ENCODE data around the gene TGFBR3L. TPM values are rescaled to one million over a fixed set of nuclear protein-coding genes. Genes with fewer than 3 reads are reported as not detected.

TGFBR3L gene
- total and polyA plus RNA-seq, 2 of the 13 experiments (the other 11 are each of a cell fraction or from before 2014, with no cell fraction given), result 0.20 to 1.0 TPM

- TF ChIP-seq AGO2 (optimal IDR thresholded peaks at IDR 0.05; ENCODE audit: low read depth, low read length) (peak; percentile 71), HOXD1 (CRISPR knock-in tag; IDR thresholded peaks at IDR 0.05) (peak; percentile 62), ZHX1 (CRISPR knock-in tag; IDR thresholded peaks at IDR 0.05; ENCODE audit: low read depth) (0 out of 2 replicates have a peak, but pooled peaks have one; percentile 33), CCDC6 (CRISPR knock-in tag; IDR thresholded peaks at IDR 0.05) (peak; percentile 87), MXD1 (CRISPR knock-in tag; IDR thresholded peaks at IDR 0.05) (peak; percentile 69), SIN3A (IDR thresholded peaks at IDR 0.05; ENCODE audit: borderline replicate concordance, low read depth, low read length) (peak; percentile 38; the same call in 1 of the 2 replicates), PPARG (CRISPR knock-in tag; conservative IDR thresholded peaks at IDR 0.05) (0 out of 2 replicates have a peak, but pooled peaks have one; percentile 39), CBX2 (IDR thresholded peaks at IDR 0.05; ENCODE audit: low read depth, low read length) (no peak), CBX2 (CRISPR knock-in tag; IDR thresholded peaks at IDR 0.05; ENCODE audit: low read depth) (0 out of 2 replicates have a peak, but pooled peaks have one; percentile 54), PHB2 (IDR thresholded peaks at IDR 0.05; ENCODE audit: partially characterized antibody) (no peak), ZBTB7A (CRISPR knock-in tag; IDR thresholded peaks at IDR 0.05) (peak; percentile 71; the same call in 1 of the 2 replicates), BHLHE40 (IDR thresholded peaks at IDR 0.05; ENCODE audit: low read length) (no peak), HOXA3 (CRISPR knock-in tag; IDR thresholded peaks at IDR 0.05) (peak; percentile 85), CENPT (CRISPR knock-in tag; IDR thresholded peaks at IDR 0.05; ENCODE audit: low read depth) (0 out of 2 replicates have a peak, but pooled peaks have one; percentile 42), ARNTL (CRISPR knock-in tag; IDR thresholded peaks at IDR 0.05) (peak; percentile 75), ZBTB25 (CRISPR knock-in tag; IDR thresholded peaks at IDR 0.05) (peak; percentile 94), ARNT2 (CRISPR knock-in tag; IDR thresholded peaks at IDR 0.05; ENCODE audit: low read depth) (peak; percentile 70; the same call in 1 of the 2 replicates), ZNF75D (CRISPR knock-in tag; IDR thresholded peaks at IDR 0.05; ENCODE audit: borderline replicate concordance) (no peak), REL (CRISPR knock-in tag; conservative IDR thresholded peaks at IDR 0.05) (0 out of 2 replicates have a peak, but pooled peaks have one; percentile 61), ZNF691 (CRISPR knock-in tag; IDR thresholded peaks at IDR 0.05; ENCODE audit: borderline replicate concordance, low read depth) (peak; percentile 23; the same call in 1 of the 2 replicates), ELF4 (CRISPR knock-in tag; IDR thresholded peaks at IDR 0.05; ENCODE audit: borderline replicate concordance) (peak; percentile 41; the same call in 1 of the 2 replicates), KDM5A (IDR thresholded peaks at IDR 0.05; ENCODE audit: borderline replicate concordance, low read length) (peak; percentile 87; the same call in 1 of the 2 replicates)
Measured at GRCh38 chr19:7919610-7920518, 5.2 kb downstream of the TGFBR3L start, which contains the start of gene SNAPC2 (continued).

Measured in HepG2 (cell line).